Bone marrow (tissue), 2 donors: Measurements from ENCODE around the gene PIPOX.

Experiments used
- DNase-seq, 2 donors: peaks; one replicate each; lab custom pipeline; 2025; lab: John Stamatoyannopoulos, UW

Gene PIPOX

GRCh38 chr17:29048440-29049368 lies 5.8 kb downstream of the PIPOX start:
- no peak for DNase-seq

GRCh38 chr17:29049541-29050145 lies 6.7 kb downstream of the PIPOX start:
- DNase-seq, result no peak

- no peak for DNase-seq
Measured at GRCh38 chr17:29050176-29050575, 7.2 kb downstream of the PIPOX start.

GRCh38 chr17:29051194-29051593 lies 8.3 kb downstream of the PIPOX start:
- no peak for DNase-seq

- DNase-seq, result no peak
Measured at GRCh38 chr17:29051731-29052130, 8.8 kb downstream of the PIPOX start.

- no peak for DNase-seq
Measured at GRCh38 chr17:29054835-29055234, 11.9 kb downstream of the PIPOX start.

GRCh38 chr17:29057361-29057760 lies 14.4 kb downstream of the PIPOX start:
- DNase-seq, result no peak

DNA sequence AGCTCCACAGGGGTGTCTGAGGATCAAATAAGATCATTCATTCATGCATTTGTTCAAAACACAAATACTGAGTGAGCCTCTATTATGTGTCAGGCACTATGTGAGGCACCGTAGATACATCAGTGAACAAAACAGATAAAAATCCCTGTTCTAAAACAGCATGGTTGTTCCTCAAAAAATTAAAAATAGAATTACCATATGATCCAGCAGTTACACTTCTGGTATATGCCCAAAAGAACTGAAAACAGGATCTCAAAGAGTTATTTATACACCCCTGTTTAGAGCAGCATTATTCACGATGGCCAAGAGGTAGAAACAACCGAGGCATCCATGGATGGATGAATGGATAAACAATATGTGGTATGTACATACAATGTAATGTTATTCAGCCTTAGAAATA lies 15.4 kb downstream of the PIPOX start:
- DNase-seq, result no peak

DNA sequence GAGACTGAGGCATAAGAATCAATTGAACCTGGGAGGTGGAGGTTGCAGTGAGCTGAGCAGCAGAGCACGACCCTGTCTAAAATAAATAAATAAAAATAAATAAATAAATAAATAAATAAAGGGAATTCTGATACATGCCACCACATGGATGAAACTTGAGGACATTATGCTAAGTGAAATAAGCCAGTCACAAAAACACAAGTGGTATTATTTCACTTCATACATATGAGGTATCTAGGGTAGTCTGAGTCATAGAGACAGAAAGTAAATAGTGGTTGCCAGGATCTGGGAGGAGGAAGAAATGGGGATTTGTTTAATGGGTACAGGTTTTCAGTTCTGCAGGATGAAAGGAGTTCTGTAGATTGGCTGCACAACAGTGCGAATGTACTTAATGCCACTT lies 16.3 kb downstream of the PIPOX start:
- no peak for DNase-seq

DNA sequence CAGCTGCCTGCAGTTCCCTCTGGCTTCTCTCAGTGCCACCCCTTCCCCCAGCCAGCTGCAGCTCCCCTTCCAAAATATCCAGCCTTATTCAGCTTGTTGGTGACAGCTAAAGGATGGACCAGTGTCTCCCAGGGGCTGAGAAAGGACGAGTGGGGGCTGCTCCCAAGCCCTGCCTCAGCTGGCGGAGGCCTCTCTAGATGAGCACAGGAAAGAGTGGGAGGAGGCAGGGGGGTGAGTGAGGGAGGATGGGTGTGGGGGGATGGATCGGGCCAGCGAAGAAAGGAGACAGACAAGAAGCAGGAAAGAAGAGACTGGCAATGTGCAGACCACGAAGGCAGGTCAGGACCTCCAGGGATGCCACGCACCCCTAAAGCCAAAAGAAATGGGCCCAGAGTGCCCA lies 17.5 kb downstream of the PIPOX start:
- DNase-seq, result no peak

DNA sequence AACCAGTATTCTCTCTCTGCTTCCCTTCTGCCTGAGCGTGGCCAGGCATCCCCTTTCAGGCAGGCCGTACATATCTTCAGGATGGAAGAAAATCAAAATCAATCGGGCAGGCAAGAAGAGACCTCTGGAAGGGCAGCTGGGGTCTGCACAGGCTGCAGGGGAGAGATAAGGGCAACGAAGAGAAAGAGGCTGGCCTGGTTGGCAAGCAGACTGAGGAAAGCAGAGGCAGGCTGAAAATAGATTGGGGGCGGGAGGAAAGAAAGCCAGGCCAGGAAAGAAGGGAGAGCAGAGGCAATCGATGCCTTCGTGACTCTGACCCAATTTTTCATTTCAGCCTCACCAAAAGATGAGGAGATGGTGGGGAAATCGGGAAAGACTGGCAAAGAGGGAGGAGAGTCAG lies 18.1 kb downstream of the PIPOX start:
- DNase-seq, result no peak

DNA sequence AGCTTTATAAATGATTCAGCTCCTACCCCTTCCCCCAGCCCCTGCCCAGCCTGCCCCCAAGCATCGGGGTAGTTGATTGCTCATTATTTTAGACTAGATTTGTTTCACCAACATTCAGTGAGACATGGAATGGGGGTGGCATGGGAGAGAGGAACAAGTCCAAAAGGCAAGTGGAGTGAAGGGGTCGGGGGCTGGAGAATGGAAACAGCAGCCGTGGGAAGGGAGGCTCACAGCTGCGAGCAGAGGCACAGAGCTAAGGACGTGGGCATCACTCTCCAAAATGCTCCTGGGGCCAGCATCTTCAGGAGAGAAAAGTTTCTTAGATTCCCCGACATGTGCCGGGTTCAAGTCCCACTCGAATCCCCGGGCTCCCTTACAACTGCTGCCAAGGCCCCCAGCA lies 19.3 kb downstream of the PIPOX start:
- DNase-seq, result no peak

- no peak for DNase-seq
Measured at GRCh38 chr17:29063992-29064391, 21.1 kb downstream of the PIPOX start.

DNA sequence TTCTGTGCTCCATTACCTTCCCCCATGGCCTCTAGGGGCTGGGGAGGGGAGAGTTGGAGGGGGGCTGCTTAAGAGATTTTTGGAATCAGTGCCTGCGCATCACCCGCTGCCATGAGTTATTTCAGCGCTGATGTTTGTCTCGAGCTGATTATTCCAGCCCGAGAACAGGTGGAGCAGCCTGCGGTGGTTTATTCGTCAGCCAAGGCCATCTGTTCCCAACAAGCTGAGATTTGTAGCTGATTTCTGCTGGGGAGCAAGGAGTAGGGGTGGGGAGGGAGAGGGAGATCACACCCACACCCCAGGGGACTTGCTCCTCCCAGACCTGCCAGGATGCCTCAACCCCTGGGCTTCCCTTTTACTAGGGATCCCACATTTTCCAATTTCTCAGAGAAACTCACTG lies 23.1 kb downstream of the PIPOX start:
- no peak for DNase-seq

DNA sequence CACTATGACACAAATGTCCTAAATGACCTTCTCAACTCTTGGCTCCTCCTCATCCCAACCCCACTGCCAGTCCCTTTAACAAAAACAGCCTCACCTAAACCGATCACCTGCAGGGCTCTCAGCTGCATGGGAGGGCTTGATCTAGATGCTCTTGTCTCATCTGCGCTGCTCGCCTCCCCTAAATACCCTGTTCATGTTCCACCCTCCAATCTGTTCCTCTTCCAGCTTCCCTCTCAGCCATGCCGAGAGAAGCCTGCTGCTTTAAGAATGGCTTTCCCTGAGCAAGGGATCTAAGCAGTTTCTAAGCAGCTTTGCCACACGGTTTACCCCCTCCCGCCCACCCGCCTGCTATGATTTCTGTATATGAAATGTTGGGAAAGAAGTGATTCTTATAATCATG lies 23.7 kb downstream of the PIPOX start:
- no peak for DNase-seq

- no peak for DNase-seq
Measured at GRCh38 chr17:29068818-29069217, 25.9 kb downstream of the PIPOX start.

DNA sequence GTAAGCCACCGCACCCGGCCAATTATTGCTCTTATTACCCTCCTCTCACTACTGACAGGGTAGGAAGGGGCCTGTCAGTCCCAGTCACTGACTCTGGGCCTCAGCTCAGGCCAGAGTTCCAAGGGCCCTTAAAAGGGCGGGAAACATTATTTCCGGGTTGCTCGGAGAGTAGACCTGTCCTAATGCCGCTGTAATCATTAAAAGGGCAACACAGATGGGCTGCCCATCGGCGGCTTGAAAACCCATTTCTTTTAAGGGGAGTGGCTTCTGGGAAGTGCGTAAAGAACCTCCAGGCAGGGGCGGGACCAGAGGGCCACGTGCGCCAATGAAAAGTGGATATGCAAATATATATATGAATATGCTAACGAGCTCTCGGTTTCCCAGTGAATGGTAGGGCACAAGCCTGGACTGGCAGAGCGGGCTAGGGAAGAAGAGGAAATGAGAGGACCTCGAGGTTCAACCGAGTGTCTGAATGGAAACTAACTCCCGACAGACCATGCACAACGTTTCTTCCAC lies 26.6 kb downstream of the PIPOX start:
- no peak for DNase-seq

- DNase-seq, result no peak
Measured at GRCh38 chr17:29070308-29070707, 27.4 kb downstream of the PIPOX start.

DNA sequence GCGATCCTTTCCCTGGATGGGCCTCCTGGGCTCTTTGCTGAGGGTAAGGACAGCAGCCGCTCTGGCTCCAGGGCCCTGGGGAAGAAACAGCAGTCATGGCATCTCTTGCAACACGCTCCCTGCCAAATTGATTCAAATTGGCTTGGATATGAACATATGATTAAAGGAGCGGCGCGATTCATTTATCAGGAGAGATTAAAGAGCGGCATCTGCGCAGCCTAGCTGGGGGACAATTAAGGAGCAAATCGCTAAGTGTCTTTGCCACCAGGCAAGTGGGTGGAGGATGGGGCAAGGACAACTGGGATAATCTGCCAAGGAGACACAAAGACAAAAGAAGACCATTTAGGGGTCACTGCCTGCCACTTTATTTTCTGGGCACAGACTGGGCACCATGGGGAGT lies 27.8 kb downstream of the PIPOX start:
- no peak for DNase-seq

- no peak for DNase-seq
Measured at GRCh38 chr17:29071303-29071702, 28.4 kb downstream of the PIPOX start.

GRCh38 chr17:29073045-29073444 lies 30.1 kb downstream of the PIPOX start:
- no peak for DNase-seq

DNA sequence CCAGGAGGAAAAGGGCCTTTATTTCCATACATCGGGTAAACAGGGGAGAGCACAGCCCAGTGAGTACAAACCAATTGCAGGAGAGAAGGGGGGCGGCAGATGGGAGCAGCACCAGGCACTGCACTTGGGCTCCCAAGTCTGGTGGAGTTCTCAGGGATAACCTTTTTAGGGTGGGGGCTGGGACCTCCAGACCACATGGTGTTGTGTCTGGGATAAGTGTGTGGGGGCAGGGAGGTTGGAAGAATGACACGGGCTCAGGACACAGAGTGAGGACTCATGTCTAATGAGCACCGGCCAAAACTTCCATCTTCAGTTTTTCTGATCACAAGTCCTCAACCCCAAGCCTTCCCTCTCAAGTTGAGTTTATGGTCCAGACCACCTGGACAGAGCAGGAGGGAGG lies 30.6 kb downstream of the PIPOX start:
- no peak for DNase-seq

DNA sequence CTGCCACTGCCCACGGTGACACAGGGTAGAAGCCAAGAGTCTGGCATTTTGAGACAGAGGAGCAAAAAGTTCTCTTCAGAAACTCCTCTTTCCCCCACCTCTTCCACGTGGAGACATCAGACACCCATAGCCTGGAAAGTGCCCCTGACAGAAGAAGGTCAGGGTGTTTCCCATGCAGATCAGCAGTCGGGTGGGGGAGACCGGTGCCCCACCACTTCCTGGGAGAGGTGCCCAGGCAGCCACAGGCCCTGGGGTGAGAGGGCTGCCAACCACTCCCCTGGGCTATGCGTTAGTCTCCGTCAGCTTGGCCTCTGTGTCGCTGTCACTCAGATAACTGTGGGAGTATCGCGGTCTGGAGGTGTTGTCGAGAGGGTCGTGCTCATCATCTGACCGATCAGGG lies 31.5 kb downstream of the PIPOX start:
- DNase-seq, result no peak
